CD4-positive, alpha-beta memory T cell (primary cell): ENCODE results near the gene MINDY2. TPM values are rescaled to one million over a fixed set of nuclear protein-coding genes. Genes with fewer than 3 reads are reported as not detected.

Experiments
- CTCF ChIA-PET: fragments of 350-600 bp; sonication (Branson Sonifier 250); formaldehyde crosslinking; loops from one replicate; lab custom pipeline; 2021; ENCODE audit warnings: inconsistent platforms; ENCODE audit not compliant: partially characterized antibody; lab: Charles Lee
- POLR2A ChIA-PET: fragments of 350-600 bp; sonication (Branson Sonifier 250); formaldehyde crosslinking; loops from one replicate; lab custom pipeline; 2021; ENCODE audit not compliant: partially characterized antibody; lab: Charles Lee
- DNase-seq, 5 donors: peaks; one replicate each; pipeline versions ENCODE4 v3.0.0 to v3.0.0-alpha.2; 2020 to 2022; ENCODE audit warnings: mixed read lengths in 1 of 5
- H3K27ac ChIP-seq: one replicate; pipeline ENCODE4 v1.7.0; 2013; ENCODE audit warnings: low read depth, low read length
- H3K27me3 ChIP-seq: 2 replicates; pipeline ENCODE4 v1.7.0; 2013; ENCODE audit warnings: mild to moderate bottlenecking, low read length, moderate library complexity; ENCODE audit not compliant: insufficient read depth
- H3K36me3 ChIP-seq: 2 replicates; pipeline ENCODE4 v1.7.0; 2013; ENCODE audit warnings: mild to moderate bottlenecking, low read length, moderate library complexity; ENCODE audit not compliant: insufficient read depth
- H3K4me1 ChIP-seq: 2 replicates; pipeline ENCODE4 v1.7.0; 2013; ENCODE audit warnings: mild to moderate bottlenecking, low read length, moderate library complexity; ENCODE audit not compliant: insufficient read depth
- H3K4me3 ChIP-seq, 2 donors: one replicate each; pipeline ENCODE4 v1.7.0; 2013; ENCODE audit warnings: low read length in 2 of 2, mild to moderate bottlenecking in 1 of 2
- H3K9me3 ChIP-seq, 2 donors: one replicate each; pipeline ENCODE4 v1.7.0; 2013; ENCODE audit warnings: low read length in 2 of 2, control low read depth in 1 of 2; ENCODE audit not compliant: control insufficient read depth in 1 of 2
- H3K27ac Mint-ChIP-seq, 7 donors: one replicate each; pipeline ENCODE4 v1.8.0; 2020 to 2021; ENCODE audit warnings: mixed read lengths in 7 of 7, mild to moderate bottlenecking in 6 of 7, inconsistent platforms in 3 of 7, moderate library complexity in 3 of 7
- H3K27me3 Mint-ChIP-seq, 2 donors: one replicate each; pipeline ENCODE4 v1.8.0; 2020 to 2021; ENCODE audit warnings: mixed read lengths in 2 of 2
- H3K36me3 Mint-ChIP-seq, 2 donors: one replicate each; pipeline ENCODE4 v1.8.0; 2020 to 2021; ENCODE audit warnings: mixed read lengths in 2 of 2, inconsistent platforms in 1 of 2, mild to moderate bottlenecking in 1 of 2
- H3K4me1 Mint-ChIP-seq, 4 donors: one replicate each; pipeline ENCODE4 v1.8.0; 2020 to 2021; ENCODE audit warnings: mixed read lengths in 4 of 4, mild to moderate bottlenecking in 1 of 4
- H3K4me3 Mint-ChIP-seq, 8 donors: one replicate each; pipeline ENCODE4 v1.8.0; 2020 to 2021; ENCODE audit warnings: mixed read lengths in 8 of 8, mild to moderate bottlenecking in 7 of 8, moderate library complexity in 6 of 8, inconsistent platforms in 3 of 8
- H3K9me3 Mint-ChIP-seq, 8 donors: one replicate each; pipeline ENCODE4 v1.8.0; 2020 to 2021; ENCODE audit warnings: mixed read lengths in 8 of 8, mild to moderate bottlenecking in 5 of 8, inconsistent platforms in 3 of 8, moderate library complexity in 1 of 8
- intact Hi-C: fragments of 100-400 bp; cut with micrococcal nuclease; formaldehyde crosslinking; loops from one replicate; pipeline ENCODE4 v1.15.1; 2023
- polyA plus RNA-seq, 2 donors: library from polyadenylated mRNA; unstranded; fragments of 300-500 nt; fragmentation: Illumina TruSeq; gene quantifications; one replicate each; pipeline ENCODE4 v1.2.3, GENCODE V29; 2021
- total RNA-seq, 2 experiments: library from RNA; stranded (reverse); gene quantifications; one replicate each; pipeline ENCODE4 v1.2.3, GENCODE V29; 2021

The MINDY2 gene
- total and polyA plus RNA-seq, 4 experiments from 2014 or later: 15.4 to 20.5 (median 16.7) TPM

GRCh38 chr15:58742819-58743502 lies 28.1 kb upstream of the MINDY2 start:
- Mint-ChIP-seq H3K36me3 (peaks cover 0 to under 1% of the 10 kb centered on the region in 2 donors), H3K9me3 (no peaks in the 10 kb centered on the region), H3K4me3 (peak overlapping the region in 3 of 8 donors; percentile 15 to 57 (median 39)), H3K27me3 (no peaks in the 10 kb centered on the region), H3K27ac (peak overlapping the region in 1 of 7 donors; percentile 61), H3K4me1 (peaks cover 52 to 81% (median 66%) of the 10 kb centered on the region in 4 donors)
- Histone ChIP-seq H3K36me3 (no peaks in the 10 kb centered on the region), H3K27ac (no peak overlapping the region), H3K4me1 (peaks cover 74% of the 10 kb centered on the region), H3K9me3 (no peaks in the 10 kb centered on the region), H3K4me3 (no peak overlapping the region), H3K27me3 (no peaks in the 10 kb centered on the region)
- intact Hi-C loops: no loop called here
- no peak for DNase-seq
- ChIA-PET POLR2A (interaction anchor here (1.2 kb wide), 1 partner anchor 28 kb away, joined by 3 read pairs; the partner anchor contains the start of gene MINDY2), CTCF (interaction anchor here (1.0 kb wide), 1 partner anchor 28 kb away, joined by 3 read pairs; the partner anchor contains the start of gene MINDY2)

DNA sequence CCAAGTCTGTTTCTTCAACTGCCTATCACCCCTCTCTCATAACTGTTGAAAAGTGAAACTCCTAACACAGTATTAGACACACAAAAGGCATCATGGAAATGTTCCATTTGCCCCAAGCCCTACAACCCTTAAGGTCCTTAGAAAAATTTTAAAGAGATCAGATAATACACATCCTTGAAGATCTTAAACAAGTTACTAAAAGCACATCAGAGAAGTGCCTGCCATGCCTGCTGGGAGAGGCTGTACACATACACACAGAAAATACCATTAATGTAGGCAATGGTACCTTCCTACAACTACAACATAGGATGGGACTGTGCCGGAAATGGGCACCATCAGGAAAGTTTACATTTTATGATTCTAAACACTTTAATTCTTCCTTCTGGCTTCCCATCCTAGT lies 24.9 kb upstream of the MINDY2 start:
- no peaks in the 10 kb centered on the region for H3K27me3 Mint-ChIP-seq
- H3K27ac ChIP-seq: no peak overlapping the region
- H3K4me3 ChIP-seq: no peak overlapping the region
- ChIA-PET POLR2A (interaction anchor here (0.7 to 4.6 kb wide), 2 partner anchors 14 to 25 kb away, joined by 3 to 119 read pairs; partner anchors contain the start of gene MINDY2), CTCF (interaction anchor here (1.0 to 5.5 kb wide), 3 partner anchors 14 to 25 kb away, joined by 4 to 56 read pairs (median 4); partner anchors contain the start of gene MINDY2)
- H3K4me3 Mint-ChIP-seq: peak overlapping the region in 6 of 8 donors; percentile 26 to 68 (median 60)
- peaks cover 49 to 83% (median 63%) of the 10 kb centered on the region in 4 donors for H3K4me1 Mint-ChIP-seq
- H3K27ac Mint-ChIP-seq: peak overlapping the region in 1 of 7 donors; percentile 47
- peaks cover 68% of the 10 kb centered on the region for H3K4me1 ChIP-seq
- no peaks in the 10 kb centered on the region for H3K36me3 ChIP-seq
- peaks cover 0 to 15% of the 10 kb centered on the region in 2 donors for H3K36me3 Mint-ChIP-seq
- peaks cover 0 to 2% (median 0%) of the 10 kb centered on the region in 8 donors for H3K9me3 Mint-ChIP-seq
- DNase-seq: no peak
- intact Hi-C loops: loop anchor here (5.0 kb wide), 2 partner anchors 119 to 241 kb away; partner anchors contain the start of gene RNF111
- no peaks in the 10 kb centered on the region for H3K9me3 ChIP-seq
- H3K27me3 ChIP-seq: no peaks in the 10 kb centered on the region

- Histone ChIP-seq H3K27ac (peak overlapping the region; percentile 79), H3K4me1 (peaks cover 49% of the 10 kb centered on the region), H3K4me3 (peak overlapping the region; percentile 63 to 96), H3K9me3 (no peaks in the 10 kb centered on the region), H3K27me3 (no peaks in the 10 kb centered on the region), H3K36me3 (no peaks in the 10 kb centered on the region)
- Mint-ChIP-seq H3K4me1 (peaks cover 31 to 62% (median 44%) of the 10 kb centered on the region in 4 donors), H3K9me3 (peaks cover 0 to 2% (median 0%) of the 10 kb centered on the region in 8 donors), H3K27me3 (no peaks in the 10 kb centered on the region), H3K4me3 (peak overlapping the region; percentile 96 to 99 (median 97)), H3K36me3 (peaks cover 0 to 15% of the 10 kb centered on the region in 2 donors), H3K27ac (peak overlapping the region; percentile 90 to 96 (median 94))
- intact Hi-C loops: loop anchor here (2.0 to 5.0 kb wide), 3 partner anchors 121 to 941 kb away; partner anchors contain the start of genes BNIP2 and RNF111
- DNase-seq: peak; percentile 31 to 54 (median 44)
- ChIA-PET CTCF (interaction anchor here (0.9 to 5.5 kb wide), 2 partner anchors 11 to 23 kb away, joined by 3 to 56 read pairs; partner anchors contain the start of gene MINDY2), POLR2A (interaction anchor here (1.1 to 4.6 kb wide), 5 partner anchors 9 to 119 kb away, joined by 3 to 119 read pairs (median 3); partner anchors contain the start of gene MINDY2)
Measured at GRCh38 chr15:58748040-58748851, 22.9 kb upstream of the MINDY2 start.

- Mint-ChIP-seq H3K4me3 (peak overlapping the region; percentile 96 to 99 (median 97)), H3K27me3 (no peaks in the 10 kb centered on the region), H3K9me3 (peaks cover 0 to 2% (median 0%) of the 10 kb centered on the region in 8 donors), H3K36me3 (peaks cover 0 to 15% of the 10 kb centered on the region in 2 donors), H3K4me1 (peaks cover 28 to 57% (median 41%) of the 10 kb centered on the region in 4 donors), H3K27ac (peak overlapping the region; percentile 94 to 96 (median 95))
- POLR2A ChIA-PET: interaction anchor here (0.8 to 4.6 kb wide), 10 partner anchors 8 to 121 kb away, joined by 3 to 119 read pairs (median 4); partner anchors contain the start of gene MINDY2
- H3K9me3 ChIP-seq: no peaks in the 10 kb centered on the region
- H3K27ac ChIP-seq: peak overlapping the region; percentile 79
- intact Hi-C loops: loop anchor here (1.0 to 5.0 kb wide), 4 partner anchors 122 to 940 kb away; partner anchors contain the start of genes BNIP2, RNF111 and SLTM
- H3K27me3 ChIP-seq: no peaks in the 10 kb centered on the region
- peak in 4 of 5 donors; percentile 32 to 55 (median 36) for DNase-seq
- H3K4me1 ChIP-seq: peaks cover 46% of the 10 kb centered on the region
- peak overlapping the region; percentile 63 to 96 for H3K4me3 ChIP-seq
- CTCF ChIA-PET: interaction anchor here (1.5 to 5.5 kb wide), 2 partner anchors 11 to 22 kb away, joined by 6 to 56 read pairs; partner anchors contain the start of gene MINDY2
- no peaks in the 10 kb centered on the region for H3K36me3 ChIP-seq
Measured at GRCh38 chr15:58748852-58749531, 22.1 kb upstream of the MINDY2 start.

GRCh38 chr15:58749532-58750337 lies 21.4 kb upstream of the MINDY2 start, which contains the start of gene ADAM10:
Gene ADAM10, minus strand, starts transcription at chr15:58749707. Its CDS starts 173 bp downstream, at chr15:58749534.
- H3K9me3 Mint-ChIP-seq: peaks cover 0 to 2% (median 0%) of the 10 kb centered on the region in 8 donors
- H3K27ac Mint-ChIP-seq: peak within 1 kb of the TSS; percentile 94 to 96 (median 95)
- Histone ChIP-seq H3K27me3 (no peaks in the 10 kb centered on the region), H3K27ac (peak within 1 kb of the TSS; percentile 79), H3K4me1 (peaks cover 46% of the 10 kb centered on the region), H3K4me3 (peak within 1 kb of the TSS; percentile 68 to 96), H3K36me3 (no peaks in the 10 kb centered on the region), H3K9me3 (no peaks in the 10 kb centered on the region)
- H3K4me1 Mint-ChIP-seq: peaks cover 26 to 49% (median 36%) of the 10 kb centered on the region in 4 donors
- intact Hi-C loops: loop anchor here (1.0 to 5.0 kb wide), 5 partner anchors 22 to 939 kb away; partner anchors contain the start of genes BNIP2, MINDY2, RNF111 and SLTM
- peaks cover 0 to 15% of the 10 kb centered on the region in 2 donors for H3K36me3 Mint-ChIP-seq
- no peaks in the 10 kb centered on the region for H3K27me3 Mint-ChIP-seq
- DNase-seq: peak; percentile 93 to 98 (median 94)
- POLR2A ChIA-PET: interaction anchor here (0.6 to 4.6 kb wide), 15 partner anchors 9 to 122 kb away, joined by 3 to 119 read pairs (median 4); partner anchors contain the start of gene MINDY2
- CTCF ChIA-PET: interaction anchor here (0.9 to 5.5 kb wide), 4 partner anchors 10 to 480 kb away, joined by 5 to 56 read pairs (median 6); partner anchors contain the start of gene MINDY2
- H3K4me3 Mint-ChIP-seq: peak within 1 kb of the TSS; percentile 96 to 99 (median 97)
